ENCODE results near the gene STPG4.

The STPG4 gene

GRCh38 chr2:47086054-47086471 lies 69.0 kb downstream of the STPG4 start:
- no peak for DNase-seq

GRCh38 chr2:47083886-47084687 lies 71.0 kb downstream of the STPG4 start:
- DNase-seq, result no peak

GRCh38 chr2:47083485-47083884 lies 71.6 kb downstream of the STPG4 start:
- no peak for DNase-seq

- DNase-seq, result no peak
Observed at GRCh38 chr2:47083005-47083404, 72.1 kb downstream of the STPG4 start.

GRCh38 chr2:47080888-47081301 lies 74.2 kb downstream of the STPG4 start:
- DNase-seq, result no peak

GRCh38 chr2:47079515-47080412 lies 75.3 kb downstream of the STPG4 start:
- DNase-seq, result no peak

- DNase-seq, result no peak
Observed at GRCh38 chr2:47078541-47079482, 76.3 kb downstream of the STPG4 start.

GRCh38 chr2:47077442-47078117 lies 77.5 kb downstream of the STPG4 start:
- no peak for DNase-seq

- no peak for DNase-seq
Observed at GRCh38 chr2:47076586-47077441, 78.3 kb downstream of the STPG4 start.

GRCh38 chr2:47076126-47076506 lies 79.0 kb downstream of the STPG4 start:
- DNase-seq, result no peak

- no peak for DNase-seq
Observed at GRCh38 chr2:47075361-47076125, 79.6 kb downstream of the STPG4 start.

- DNase-seq, result no peak
Observed at GRCh38 chr2:47074691-47075090, 80.4 kb downstream of the STPG4 start.

GRCh38 chr2:47073641-47074040 lies 81.5 kb downstream of the STPG4 start:
- DNase-seq, result no peak

GRCh38 chr2:47073217-47073616 lies 81.9 kb downstream of the STPG4 start:
- DNase-seq, result no peak

GRCh38 chr2:47072728-47073191 lies 82.3 kb downstream of the STPG4 start:
- no peak for DNase-seq

- no peak for DNase-seq
Observed at GRCh38 chr2:47072018-47072691, 83.0 kb downstream of the STPG4 start.

GRCh38 chr2:47070920-47071824 lies 83.9 kb downstream of the STPG4 start:
- DNase-seq, result no peak

GRCh38 chr2:47070155-47070919 lies 84.8 kb downstream of the STPG4 start:
- no peak for DNase-seq
